Omental fat pad (tissue), 4 donors: ENCODE data around the gene PRLR. TPM values are rescaled to one million over a fixed set of nuclear protein-coding genes. Genes with fewer than 3 reads are reported as not detected.
"Not testable (repeated sequence)": the region's sequence is repeated elsewhere in the genome, so short reads cannot be mapped to it uniquely, and the experiment has no call there.

Experiments
- ATAC-seq: fragments of 150-250 bp; one replicate; pipeline ENCODE4 v1.9.1; 2016; ENCODE audit warnings: mild to moderate bottlenecking, moderate library complexity; ENCODE audit not compliant: low FRiP score
- DNase-seq: peaks from one replicate; pipeline ENCODE4 v3.0.0-alpha.2; 2019; ENCODE audit warnings: low spot score
- CTCF ChIP-seq, 3 donors: fragments of 450-650 bp; IDR thresholded peaks; one replicate each; pipeline ENCODE4 v1.5.1; 2016 to 2017; ENCODE audit warnings: antibody characterized with exemption in 3 of 3, mild to moderate bottlenecking in 3 of 3, moderate library complexity in 2 of 3
- total RNA-seq, 4 donors: library from RNA; depleted of rRNA; stranded (reverse); fragments of >200 nt; gene quantifications; one replicate each; pipeline ENCODE4 v1.1.0, GENCODE V29; 2016

PRLR gene
- total RNA-seq, 4 donors from 2014 or later = 0.38 to 2.4 (median 0.90) TPM

- peak; percentile 57 for ATAC-seq
These were observed 112.3 kb downstream of the PRLR start for GRCh38 chr5:35117967-35118366.

GRCh38 chr5:35115920-35116319, 114.4 kb downstream of the PRLR start:
- no peak for TF ChIP-seq CTCF (IDR thresholded peaks at IDR 0.05)
- DNase-seq (no peak), ATAC-seq (no peak)

More at GRCh38 chr5:35117967-35118366, 112.3 kb downstream of the PRLR start:
- no peak for TF ChIP-seq CTCF (IDR thresholded peaks at IDR 0.05)
- DNase-seq = no peak

- ATAC-seq (no peak), DNase-seq (no peak)
- TF ChIP-seq CTCF (IDR thresholded peaks at IDR 0.05) = no peak
These were observed 115.6 kb downstream of the PRLR start for GRCh38 chr5:35114698-35115097.

GRCh38 chr5:35112300-35112699, 118.0 kb downstream of the PRLR start:
- ATAC-seq = no peak
- DNase-seq = no peak
- no peak for TF ChIP-seq CTCF (IDR thresholded peaks at IDR 0.05)

- ATAC-seq, DNase-seq: not testable (repeated sequence)
These were observed 125.7 kb downstream of the PRLR start for GRCh38 chr5:35104550-35104949.

GRCh38 chr5:35103637-35104299, 126.5 kb downstream of the PRLR start:
- no peak for ATAC-seq
- no peak for TF ChIP-seq CTCF (IDR thresholded peaks at IDR 0.05)
- DNase-seq = no peak

GRCh38 chr5:35101720-35102119, 128.6 kb downstream of the PRLR start:
- not testable (repeated sequence) for DNase-seq, ATAC-seq

- DNase-seq (no peak), ATAC-seq (no peak)
- TF ChIP-seq CTCF (IDR thresholded peaks at IDR 0.05) = no peak
These were observed 129.3 kb downstream of the PRLR start for GRCh38 chr5:35101016-35101415.
